ENCODE data around the gene LCE2B.
A peak's percentile ranks its signal among the peaks of the same experiment; 100 is the strongest.
"Not testable (repeated sequence)": the region's sequence is repeated elsewhere in the genome, so short reads cannot be mapped to it uniquely, and the experiment has no call there.

LCE2B gene

DNA sequence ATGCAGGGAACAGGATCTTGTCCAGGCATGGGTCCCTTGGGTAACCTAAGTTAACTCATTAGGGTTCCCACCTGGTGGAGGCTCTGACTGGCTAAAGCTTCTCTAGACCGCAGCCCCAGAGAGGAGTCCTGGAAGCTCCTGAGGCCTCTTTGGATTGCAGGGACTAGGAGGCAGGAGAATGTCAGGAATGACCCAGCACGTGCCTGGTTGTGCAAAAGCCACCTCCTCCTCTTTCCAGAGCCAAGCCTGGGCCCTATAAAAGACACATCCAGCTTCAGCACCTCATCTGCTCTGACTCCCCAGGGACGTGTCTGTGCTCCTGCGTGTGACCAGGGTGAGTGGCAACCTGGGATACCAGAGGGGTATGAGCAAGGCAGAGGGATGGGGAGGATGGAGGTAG, at the start of gene LCE2B:
Gene LCE2B, plus strand, starts transcription at position 301 of the 400 bp plus-strand sequence. CDS start 721 bp downstream, outside the sequence.
- DNase-seq; intact Hi-C loops (cut with DNase I): not testable (repeated sequence)

- intact Hi-C loops (cut with DNase I), result no loop called here
- DNase-seq, result no peak
Measured at GRCh38 chr1:152640351-152640750, 45.6 kb upstream of the LCE2B start.

DNA sequence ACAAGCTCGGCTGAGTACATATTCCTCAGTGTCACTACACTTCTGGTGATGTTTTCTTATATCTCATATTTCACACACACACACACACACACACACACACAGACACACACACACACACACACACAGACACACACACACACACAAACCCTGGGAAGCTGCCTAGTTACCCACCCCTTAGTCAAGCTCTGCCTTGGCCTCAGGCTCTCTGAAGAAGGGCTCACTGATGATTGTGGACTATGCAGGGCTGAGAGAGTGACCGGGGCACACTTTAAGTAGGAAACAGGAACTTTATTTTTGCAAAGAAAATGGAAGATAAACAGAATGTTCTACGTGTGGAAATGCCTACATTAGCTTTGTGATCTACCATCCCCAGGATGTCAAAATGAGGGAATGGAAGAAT, 42.0 kb upstream of the LCE2B start:
- no peak for DNase-seq
- intact Hi-C loops (cut with DNase I), result no loop called here

DNA sequence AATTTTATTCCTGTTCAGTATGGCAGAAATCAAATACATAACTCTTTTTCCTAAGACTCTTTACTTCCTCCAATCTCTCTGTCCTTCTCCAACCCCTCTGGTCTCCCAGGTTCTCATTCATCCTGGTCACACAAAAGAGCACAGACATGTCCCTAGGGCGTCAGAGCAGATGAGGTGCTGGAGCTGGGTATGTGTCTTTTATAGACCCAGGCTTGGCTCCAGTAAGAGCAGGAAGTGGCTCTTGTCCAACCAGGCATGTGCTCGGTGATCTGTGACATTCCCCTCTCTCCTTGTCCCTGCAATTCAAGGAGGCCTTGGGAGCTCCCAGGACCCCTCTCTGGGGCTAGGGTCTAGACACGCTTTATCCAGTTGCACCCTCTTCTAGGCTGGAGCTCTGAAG, 40.8 kb upstream of the LCE2B start:
- no peak for DNase-seq
- intact Hi-C loops (cut with DNase I), result no loop called here

- no peak for DNase-seq
Measured at GRCh38 chr1:152646656-152647055, 39.3 kb upstream of the LCE2B start.

GRCh38 chr1:152654110-152654509, 31.8 kb upstream of the LCE2B start:
- intact Hi-C loops (cut with DNase I), result loop anchor here (5.0 kb wide), 2 partner anchors 318 to 568 kb away; partner anchors contain the start of gene SPRR4
- peak in 9 of 10 donors; percentile 17 to 88 (median 55) for DNase-seq

More at GRCh38 chr1:152646656-152647055, 39.3 kb upstream of the LCE2B start:
- intact Hi-C loops (cut with DNase I), result no loop called here

DNA sequence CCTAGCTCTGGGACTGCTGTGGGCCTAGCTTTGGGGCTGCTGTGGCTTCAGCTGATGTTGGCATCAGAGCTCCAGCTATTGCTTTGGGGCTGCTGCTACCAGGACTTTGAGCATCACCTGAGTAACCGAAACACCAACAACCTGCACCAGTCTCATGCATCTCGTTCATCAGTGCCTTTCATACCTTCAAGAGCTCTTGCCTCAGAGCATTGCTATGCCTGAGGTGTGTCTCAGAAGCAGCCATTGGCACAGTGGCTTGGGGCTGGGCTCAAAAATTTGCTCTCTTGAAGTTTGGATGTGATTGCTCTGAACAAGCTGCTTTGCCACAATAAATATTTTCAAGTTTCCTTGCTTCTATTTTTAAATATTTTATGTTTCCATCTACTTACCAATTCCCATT, 29.5 kb upstream of the LCE2B start:
- intact Hi-C loops (cut with DNase I), result no loop called here
- no peak for DNase-seq

DNA sequence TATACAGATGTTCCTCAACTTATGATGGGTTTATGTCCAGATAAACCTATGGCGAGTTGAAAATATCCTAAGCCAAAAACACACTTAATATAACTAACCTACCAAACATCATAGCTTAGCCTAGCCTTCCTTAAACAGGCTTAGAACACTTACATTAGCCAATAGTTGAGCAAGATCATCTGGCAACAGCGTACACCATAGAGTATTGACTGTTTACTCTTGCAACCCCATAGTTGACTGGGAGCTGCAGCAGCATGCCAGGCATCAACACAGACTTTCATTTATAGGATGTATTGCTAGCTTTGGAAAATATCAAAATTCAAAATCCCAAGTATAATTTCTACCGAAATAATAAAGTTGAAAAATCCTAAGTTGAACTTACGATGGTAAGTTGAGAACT, 28.2 kb upstream of the LCE2B start:
- intact Hi-C loops (cut with DNase I), result no loop called here
- DNase-seq, result no peak

DNA sequence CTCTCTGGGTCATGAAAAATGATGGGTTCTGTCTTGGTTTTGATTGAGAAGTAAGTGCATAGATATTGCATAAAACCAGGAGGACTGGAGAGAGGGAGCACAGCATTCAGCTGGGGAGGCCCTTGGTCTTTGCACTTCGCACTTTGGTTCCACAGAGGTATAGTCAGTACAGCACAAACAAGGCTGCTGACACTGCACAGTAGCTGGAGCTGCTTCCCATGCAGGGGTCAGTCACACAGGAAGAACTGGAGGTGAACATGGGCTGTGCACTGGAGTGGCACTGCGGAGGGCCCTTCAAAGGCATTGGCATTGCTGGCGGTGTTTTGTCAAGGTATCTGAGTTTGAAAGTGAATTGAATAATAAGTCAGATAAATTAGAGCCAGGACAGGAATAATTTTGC, 27.3 kb upstream of the LCE2B start:
- intact Hi-C loops (cut with DNase I), result no loop called here
- no peak for DNase-seq

GRCh38 chr1:152663098-152663497, 22.8 kb upstream of the LCE2B start, which contains the start of gene LCE2D:
Gene LCE2D, plus strand, starts transcription at chr1:152663380. Its CDS starts 726 bp downstream, at chr1:152664106.
- intact Hi-C loops (cut with DNase I), result no loop called here
- no peak for DNase-seq

DNA sequence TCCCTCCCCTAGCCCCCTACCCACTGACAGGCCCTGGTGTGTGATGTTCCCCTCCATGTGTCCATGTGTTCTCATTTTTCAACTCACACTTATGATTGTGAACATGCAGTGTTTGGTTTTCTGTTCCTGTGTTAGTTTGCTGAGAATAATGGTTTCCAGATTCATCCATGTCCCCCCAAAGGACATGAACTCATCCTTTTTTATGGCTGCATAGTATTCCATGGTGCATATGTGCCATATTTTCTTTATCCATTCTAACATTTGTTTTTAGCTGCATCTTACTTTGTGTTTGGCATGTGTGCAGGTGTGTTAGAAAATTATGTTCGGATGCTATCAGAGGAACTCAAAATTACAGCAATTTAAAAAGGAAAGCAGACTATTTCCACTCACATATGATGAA, 19.8 kb upstream of the LCE2B start:
- intact Hi-C loops (cut with DNase I); DNase-seq: not testable (repeated sequence)

DNA sequence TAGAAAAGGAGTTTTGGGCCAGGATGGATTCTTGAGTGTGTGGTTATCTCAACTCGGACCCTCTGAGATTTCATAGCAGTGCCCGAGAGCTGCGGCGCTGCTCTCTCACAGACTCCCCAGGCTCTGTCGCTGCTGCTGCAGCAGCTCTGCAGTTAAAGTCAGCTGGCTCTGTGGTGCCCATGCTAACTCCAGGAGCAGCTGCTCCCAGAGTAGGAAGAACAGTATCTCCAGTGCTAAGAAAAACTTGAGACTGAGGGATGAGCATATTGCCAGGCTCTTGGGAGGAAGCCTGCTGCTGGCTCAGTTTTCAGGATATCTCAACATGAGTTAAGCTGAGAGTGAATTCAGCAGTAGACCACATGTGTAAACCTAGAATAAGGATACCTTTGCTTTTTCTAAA, 18.3 kb upstream of the LCE2B start:
- intact Hi-C loops (cut with DNase I), result no loop called here
- peak in 8 of 10 donors; percentile 12 to 92 (median 46) for DNase-seq

DNA sequence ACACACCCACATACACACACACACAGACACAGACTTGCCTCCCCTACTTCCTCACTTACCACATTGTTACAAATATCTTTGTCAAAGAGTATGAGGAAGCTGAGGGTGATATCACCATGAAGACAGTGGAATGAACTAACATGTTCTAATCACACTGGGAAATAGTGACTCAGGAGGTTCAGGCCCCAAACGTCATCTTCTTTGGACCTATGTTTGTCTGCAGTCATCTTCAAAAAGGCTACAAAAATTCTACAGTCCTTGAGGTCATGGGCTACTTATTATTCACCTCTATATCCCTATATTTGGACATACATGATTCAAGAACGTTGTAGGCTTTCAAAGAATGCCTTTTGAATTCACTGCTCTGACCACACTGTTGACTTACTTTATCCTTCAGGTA, 12.9 kb upstream of the LCE2B start:
- intact Hi-C loops (cut with DNase I), result no loop called here

GRCh38 chr1:152674983-152675382, 10.9 kb upstream of the LCE2B start, which contains the start of gene LCE2C:
Gene LCE2C, plus strand, starts transcription at chr1:152675279. Its CDS starts 737 bp downstream, at chr1:152676016.
- intact Hi-C loops (cut with DNase I); DNase-seq: not testable (repeated sequence)

More for the DNA sequence above, 12.9 kb upstream of the LCE2B start:
- no peak for DNase-seq

DNA sequence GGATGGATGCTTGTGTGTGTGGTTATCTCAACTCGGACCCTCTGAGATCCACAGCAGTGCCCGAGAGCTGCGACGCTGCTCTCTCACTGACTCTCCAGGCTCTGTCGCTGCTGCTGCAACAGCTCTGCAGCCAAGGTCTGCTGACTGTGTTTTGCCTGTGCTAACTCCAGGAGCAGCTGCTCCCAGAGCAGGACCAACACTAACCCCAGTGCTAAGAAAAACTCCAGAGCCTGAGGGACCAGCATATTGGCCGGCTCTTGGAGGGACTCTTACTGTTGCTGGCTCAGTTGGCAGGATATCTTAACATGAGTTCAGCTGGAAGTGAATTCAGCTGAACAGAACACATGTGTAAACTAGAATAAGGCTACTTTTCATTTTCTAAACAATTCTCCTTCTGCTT, 6.5 kb upstream of the LCE2B start:
- intact Hi-C loops (cut with DNase I), result no loop called here
- peak in 1 of 10 donors; percentile 80 for DNase-seq

GRCh38 chr1:152681616-152682015, 4.3 kb upstream of the LCE2B start:
- intact Hi-C loops (cut with DNase I), result no loop called here
- no peak for DNase-seq

DNA sequence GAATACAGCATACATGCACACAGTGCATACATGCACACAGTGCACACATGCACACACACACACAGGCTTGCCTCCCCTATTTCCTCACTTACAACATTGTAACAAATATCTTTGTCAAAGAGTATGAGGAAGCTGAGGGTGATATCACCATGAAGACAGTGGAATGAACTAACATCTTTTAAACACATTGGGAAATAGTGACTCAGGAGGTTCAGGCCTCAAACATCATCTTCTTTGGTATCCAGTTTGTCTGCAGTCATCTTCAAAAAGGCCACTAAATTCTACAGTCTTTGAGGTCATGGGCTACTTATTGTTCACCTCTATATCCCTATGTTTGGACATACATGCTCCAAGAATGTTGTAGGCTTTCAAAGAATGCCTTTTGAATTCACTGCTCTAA, 2.1 kb upstream of the LCE2B start:
- no peak for DNase-seq
- intact Hi-C loops (cut with DNase I), result no loop called here

DNA sequence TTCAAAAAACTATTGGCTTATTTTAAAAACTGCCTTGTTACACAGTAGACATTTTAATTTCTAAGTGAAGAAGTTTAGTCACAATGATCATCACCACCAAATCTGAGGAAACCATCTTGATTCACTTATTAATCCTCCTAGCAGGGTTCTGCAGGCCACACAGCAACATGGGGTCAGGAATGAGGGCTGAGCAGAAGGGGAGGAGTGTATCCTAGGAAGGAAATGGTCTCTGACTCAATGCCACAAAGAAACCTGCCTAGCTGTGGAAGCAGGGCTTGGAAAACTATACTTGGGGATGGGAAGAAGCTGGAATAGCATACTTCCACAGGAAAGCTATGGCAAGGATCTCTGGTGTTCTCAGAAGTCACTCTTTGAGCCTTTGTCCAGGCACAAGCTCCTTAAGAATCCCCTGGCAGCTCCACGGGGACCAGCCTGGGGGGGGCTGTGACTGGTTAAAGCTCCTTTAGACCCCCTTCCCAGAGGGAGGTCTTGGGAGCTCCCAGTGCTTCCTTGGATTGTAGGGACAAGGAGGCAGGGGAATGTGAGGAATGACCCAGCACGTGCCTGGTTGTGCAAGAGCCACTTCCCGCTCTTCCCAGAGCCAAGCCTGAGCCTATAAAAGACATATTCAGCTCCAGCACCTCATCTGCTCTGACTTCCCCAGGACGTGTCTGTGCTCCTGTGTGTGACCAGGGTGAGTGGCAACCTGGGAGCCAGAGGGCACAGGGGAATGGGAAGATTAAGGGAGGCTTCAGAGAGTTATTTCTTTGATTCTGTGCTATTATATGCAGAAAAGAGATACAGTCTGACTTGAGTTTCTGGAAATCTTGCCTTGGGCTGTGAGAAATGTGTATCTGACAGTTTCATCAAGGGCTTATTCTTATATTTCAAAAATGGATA, 12.0 kb downstream of the LCE2B start, which contains the start of gene LCE2A:
Gene LCE2A, plus strand, starts transcription at position 645 of the 900 bp plus-strand sequence. CDS start 557 bp downstream, outside the sequence.
- intact Hi-C loops (cut with DNase I), result no loop called here
- no peak for DNase-seq

GRCh38 chr1:152699746-152700145, 13.8 kb downstream of the LCE2B start:
- intact Hi-C loops (cut with DNase I), result no loop called here
- DNase-seq, result no peak

DNA sequence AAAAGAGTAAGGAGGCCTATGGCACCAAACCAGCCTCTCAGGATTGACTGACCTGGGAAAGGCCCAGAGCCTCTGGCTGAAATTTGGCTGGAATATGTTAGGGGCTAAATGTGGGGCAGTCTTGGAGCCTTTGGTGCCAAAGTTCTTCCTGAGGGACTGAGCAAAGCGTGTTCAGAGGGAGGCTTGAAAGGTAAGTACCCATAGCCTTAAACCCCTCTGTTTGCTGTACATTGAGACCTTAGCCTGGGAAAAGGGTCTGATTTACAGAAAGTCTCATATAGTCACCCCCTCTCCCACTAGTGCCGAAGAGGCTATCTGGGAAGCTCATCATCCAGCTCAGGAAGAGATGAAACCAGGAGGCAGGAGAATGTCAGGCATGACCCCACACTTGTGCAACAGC, 21.9 kb downstream of the LCE2B start, which contains the start of gene LCE4A:
Gene LCE4A, plus strand, starts transcription at position 301 of the 400 bp plus-strand sequence. CDS start 916 bp downstream, outside the sequence.
- intact Hi-C loops (cut with DNase I), result no loop called here
- no peak for DNase-seq

- intact Hi-C loops (cut with DNase I), result no loop called here
- DNase-seq, result no peak
Measured at GRCh38 chr1:152718238-152718637, 32.3 kb downstream of the LCE2B start.
